K562 (cell line): Measurements from ENCODE around the gene AGMO. TPM values are rescaled to one million over a fixed set of nuclear protein-coding genes. Genes with fewer than 3 reads are reported as not detected.

Source experiments
- CEBPZ ChIP-seq: fragments of 150-350 bp; IDR thresholded peaks from 2 replicates; pipeline ENCODE4 v1.6.1; 2014; ENCODE audit warnings: low read depth, mild to moderate bottlenecking, low read length, borderline replicate concordance
- CTCF ChIP-seq, 3 experiments: IDR thresholded peaks in 2 of 3; conservative IDR thresholded peaks in 1 of 3; 2 replicates each; pipeline ENCODE4 v1.5.1; 2011 to 2012; ENCODE audit warnings: low read length in 3 of 3, mild to moderate bottlenecking in 3 of 3, control low read depth in 2 of 3, improper control_type of control experiment in 1 of 3, inconsistent platforms in 1 of 3, low read depth in 1 of 3, mixed read lengths in 1 of 3, moderate library complexity in 1 of 3; ENCODE audit not compliant: insufficient read depth in 2 of 3
- NFIC ChIP-seq: fragments of 450-650 bp; IDR thresholded peaks from 2 replicates; pipeline ENCODE4 v1.6.1; 2017; ENCODE audit warnings: mild to moderate bottlenecking, inconsistent platforms
- SIN3A ChIP-seq, 2 experiments: fragments of 150-350 bp in 1 of 2; IDR thresholded peaks; 2 replicates each; pipeline ENCODE4 v1.6.1; 2011 to 2016; ENCODE audit warnings: borderline replicate concordance in 2 of 2, low read depth in 2 of 2, low read length in 2 of 2, mild to moderate bottlenecking in 2 of 2, moderate library complexity in 2 of 2; ENCODE audit not compliant: control insufficient read depth in 1 of 2
- THRAP3 ChIP-seq: fragments of 450-650 bp; IDR thresholded peaks from 2 replicates; pipeline ENCODE4 v1.6.1; 2016; ENCODE audit warnings: mild to moderate bottlenecking, inconsistent platforms, borderline replicate concordance
- polyA plus RNA-seq, 8 experiments: library from polyadenylated mRNA; depleted of rRNA in 4 of 8; stranded (reverse) in 5 of 8; unstranded in 3 of 8; fragments of >200 nt; fragmentation: Nextera tagmentation in 2 of 8; fragmentation: Illumina TruSeq in 1 of 8; extraction: Ambion mirVana in 2 of 8; extraction: Trizol in 1 of 8; gene quantifications; 2 replicates each; pipeline versions ENCODE4 v1.2.1 to v1.2.3, GENCODE V29; 2011 to 2014; ENCODE audit warnings: inconsistent platforms in 1 of 8, missing spikeins in 1 of 8
- total RNA-seq, 7 experiments: library from RNA; depleted of rRNA in 6 of 7; stranded (reverse); fragments of >200 nt in 6 of 7; fragmentation: Illumina TruSeq in 2 of 7; extraction: Trizol in 2 of 7; gene quantifications; 2 replicates each; pipeline versions ENCODE4 v1.2.1 to v1.2.3, GENCODE V29; 2011 to 2021; ENCODE audit warnings: low replicate concordance in 1 of 7

AGMO gene
- total and polyA plus RNA-seq, 9 of the 15 experiments (the other 6 are each of a cell fraction or from before 2014, with no cell fraction given): 0.30 to 1.4 (median 0.69) TPM; not detected in 1

- no peak for TF ChIP-seq CEBPZ
- no peak for TF ChIP-seq SIN3A (IDR thresholded peaks at IDR 0.05; ENCODE audit: borderline replicate concordance in 2 of 2, control insufficient read depth in 1 of 2, low read depth in 2 of 2, low read length in 2 of 2)
- TF ChIP-seq CTCF (IDR thresholded peaks at IDR 0.05 in 2 of 3, conservative IDR thresholded peaks at IDR 0.05 in 1 of 3; ENCODE audit: insufficient read depth in 2 of 3, low read depth in 1 of 3, low read length in 3 of 3): no peak
- no peak for TF ChIP-seq NFIC
- TF ChIP-seq THRAP3: no peak
Measured at GRCh38 chr7:15495170-15495569, 66.6 kb downstream of the AGMO start (continued).
